HG03520 (cell line): Measurements from ENCODE around the gene ATP5MC3.
"Not testable (repeated sequence)": the region's sequence is repeated elsewhere in the genome, so short reads cannot be mapped to it uniquely, and the experiment has no call there.

Source experiments
- ATAC-seq: cut with Tn5 transposase; IDR thresholded peaks from one replicate; pipeline ENCODE4 v1.9.1; 2021; ENCODE audit warnings: mild to moderate bottlenecking, moderate library complexity; ENCODE audit not compliant: unreplicated experiment

Gene ATP5MC3

DNA sequence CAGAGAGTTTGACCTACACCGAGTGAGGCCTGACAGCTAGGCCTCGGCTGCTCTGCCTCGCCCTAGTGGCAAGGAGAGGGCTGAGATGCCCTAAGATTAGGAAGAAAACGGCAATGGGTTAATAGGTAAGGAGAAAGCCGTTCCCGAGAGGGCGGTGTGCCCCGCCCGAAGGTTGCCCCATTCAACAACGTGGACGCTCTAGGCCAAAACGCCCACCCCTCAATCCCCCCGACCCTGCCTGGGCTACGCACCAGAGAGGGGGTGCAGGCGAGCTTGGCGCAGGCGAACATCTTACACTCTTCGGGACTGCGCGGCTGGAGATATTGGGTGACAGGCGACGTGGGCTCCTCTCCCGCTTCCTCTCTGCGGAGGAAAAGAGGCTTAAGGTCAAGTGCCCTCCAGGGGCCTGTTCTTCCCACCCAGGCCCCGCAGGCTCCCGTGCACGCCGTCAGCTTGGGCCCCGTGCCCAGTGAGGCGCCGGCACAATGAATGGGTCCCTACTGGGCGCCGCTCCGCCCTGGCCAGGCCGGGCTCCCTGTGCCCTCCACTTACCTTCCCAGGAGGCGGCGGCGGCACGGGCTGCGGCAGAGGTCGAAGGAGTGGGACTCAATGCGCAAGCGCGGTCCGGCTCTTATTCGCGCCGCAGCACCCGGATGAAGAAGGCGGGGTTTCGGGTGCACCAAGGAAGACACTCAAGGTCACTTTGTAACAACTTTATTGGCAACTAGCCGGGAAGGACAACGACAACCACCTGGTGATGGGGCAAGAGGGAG is at the start of gene ATP5MC3:
TSS of gene ATP5MC3 (minus strand) at position 607 of the 773 bp plus-strand sequence. CDS start at position 290, 317 bp downstream.
- peak; percentile 79 for ATAC-seq

DNA sequence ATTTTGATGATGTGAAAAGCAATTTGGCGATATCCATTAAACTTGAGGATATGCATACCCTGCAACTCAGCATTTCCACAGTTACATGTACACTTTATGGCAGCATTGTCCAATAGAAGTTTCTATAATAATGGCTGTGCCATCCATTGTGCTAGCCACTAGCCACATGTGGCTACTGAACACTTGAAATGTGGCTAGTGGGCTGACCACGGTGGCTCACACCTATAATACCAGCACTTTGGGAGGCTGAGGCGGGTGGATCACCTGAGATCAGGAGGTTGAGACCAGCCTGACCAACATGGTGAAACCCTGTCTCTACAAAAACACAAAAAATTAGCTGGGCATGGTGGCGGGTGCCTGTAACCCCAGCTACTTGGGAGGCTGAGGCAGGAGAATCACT is 47.1 kb upstream of the ATP5MC3 start:
- not testable (repeated sequence) for ATAC-seq

DNA sequence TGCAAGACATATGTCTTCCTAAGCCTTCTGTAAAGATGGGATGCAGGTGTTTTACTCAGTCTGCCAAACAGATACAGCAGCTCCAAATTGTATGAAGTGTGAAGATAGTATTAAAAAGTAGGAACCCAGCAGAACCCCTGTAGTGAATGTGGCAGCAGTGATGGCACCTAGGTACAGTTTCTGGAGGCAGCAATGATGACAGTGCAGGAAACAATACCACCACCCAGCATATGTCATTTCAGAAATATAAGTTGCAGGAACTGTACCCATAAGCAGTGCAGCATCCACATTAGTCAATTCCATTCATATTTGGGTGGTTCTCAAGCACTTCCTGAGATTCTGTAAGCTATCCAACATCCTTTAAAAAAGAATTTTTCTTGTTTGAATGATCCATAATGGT is 46.7 kb upstream of the ATP5MC3 start:
- ATAC-seq, result no peak

DNA sequence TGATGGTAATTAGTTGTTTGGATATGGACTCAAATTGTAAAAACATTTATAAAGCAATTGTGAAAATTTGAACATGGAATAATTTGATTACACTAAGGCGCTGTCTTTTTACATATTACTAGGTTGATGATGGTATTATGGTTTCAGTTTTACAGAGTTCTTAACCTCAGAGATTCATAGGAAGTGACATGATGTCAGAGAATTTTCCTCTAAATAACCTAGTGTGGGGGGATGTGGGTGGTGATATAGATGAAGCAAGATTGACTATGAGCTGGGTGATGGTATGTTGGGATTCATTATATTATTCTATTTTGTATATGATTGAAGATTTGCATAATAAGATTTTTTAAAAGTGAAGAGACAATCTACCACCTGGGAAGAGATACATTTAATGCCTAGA is 45.9 kb upstream of the ATP5MC3 start:
- no peak for ATAC-seq

DNA sequence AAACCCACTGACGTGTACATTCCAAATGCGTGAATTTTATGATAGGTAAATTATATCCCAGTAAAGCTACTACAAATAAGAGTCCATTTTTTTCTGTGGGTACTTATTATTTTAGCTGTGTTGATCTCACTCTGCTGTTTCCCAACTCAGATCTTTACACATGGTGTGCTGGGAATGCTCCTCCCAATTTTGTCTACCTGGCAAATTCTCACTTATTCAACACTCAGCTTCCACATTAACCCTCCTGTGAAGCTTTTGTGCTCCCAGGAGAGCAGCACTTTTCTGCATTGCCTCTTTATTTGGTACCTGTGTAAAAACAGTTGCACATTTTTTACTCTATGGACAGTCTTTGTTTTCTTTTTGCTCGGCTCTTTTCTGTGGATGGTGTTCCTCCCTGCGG is 38.6 kb upstream of the ATP5MC3 start:
- ATAC-seq, result no peak

DNA sequence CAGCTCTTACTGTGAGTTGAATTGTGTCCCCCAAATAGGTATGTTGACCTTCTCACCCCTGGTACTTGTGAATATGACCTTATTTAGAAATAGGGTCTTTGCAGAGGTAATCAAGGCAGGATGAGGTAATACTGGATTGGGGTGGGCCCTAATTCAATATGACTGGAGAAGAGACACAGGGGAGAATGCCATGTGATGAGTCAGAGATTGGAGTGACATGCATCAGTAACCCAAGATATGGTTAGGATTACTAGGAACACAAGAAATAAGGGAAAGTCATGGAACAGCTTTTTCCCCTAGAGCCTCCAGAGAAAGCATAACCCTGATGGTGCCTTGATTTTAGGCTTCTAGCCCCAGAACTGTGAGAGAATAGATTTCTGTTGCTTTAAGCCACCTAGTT is 37.0 kb upstream of the ATP5MC3 start:
- ATAC-seq, result no peak

DNA sequence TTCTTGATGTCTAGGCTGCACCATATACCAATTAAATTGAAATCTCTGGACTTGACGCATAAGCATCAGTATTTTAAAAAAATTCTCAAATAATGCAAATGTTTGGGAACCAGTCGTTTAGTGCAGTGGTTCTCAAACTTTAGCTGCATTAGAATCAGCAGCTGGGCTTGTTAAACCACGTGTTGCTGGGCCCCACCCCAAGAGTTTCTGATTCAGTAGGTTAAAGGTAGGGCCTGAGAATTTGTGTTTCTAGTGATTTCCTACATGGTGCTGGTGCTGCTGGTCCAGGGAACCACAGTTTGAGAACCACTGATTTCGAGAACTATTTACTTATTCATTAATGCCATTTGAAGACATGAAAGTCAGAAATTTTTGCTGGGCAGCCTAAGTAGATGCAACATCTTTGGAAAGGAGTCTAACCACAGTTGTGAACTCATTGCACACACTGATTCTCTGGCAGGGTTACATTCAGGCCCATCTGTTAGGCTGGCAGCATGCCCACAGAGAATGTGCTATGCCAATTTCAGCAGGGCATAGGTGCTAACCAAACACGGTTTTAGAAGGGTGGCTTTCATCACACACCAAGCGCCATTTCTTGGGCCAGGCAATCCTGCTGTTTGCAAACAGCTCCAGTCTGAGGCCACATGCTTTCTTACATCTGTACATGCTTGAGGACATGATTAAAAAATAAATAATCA is 26.4 kb upstream of the ATP5MC3 start:
- ATAC-seq, result no peak

DNA sequence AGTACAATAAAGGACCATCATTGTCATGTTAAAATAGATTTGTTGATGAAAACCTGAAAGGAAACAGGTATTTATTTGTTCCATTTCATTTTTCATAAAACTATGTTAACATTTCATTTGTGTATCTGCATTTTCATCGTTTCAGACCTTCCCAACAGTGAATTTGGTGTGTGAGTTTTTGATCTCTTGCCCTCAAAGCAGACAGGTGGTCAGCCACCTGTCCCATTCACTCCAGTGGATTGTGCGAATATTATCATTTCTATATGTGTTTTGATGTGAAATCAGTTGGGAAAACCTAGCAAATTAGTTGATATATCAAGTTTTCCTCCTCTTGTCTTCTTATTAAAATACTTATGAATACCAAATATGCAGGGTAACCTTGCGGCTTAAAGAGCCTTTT is 25.4 kb upstream of the ATP5MC3 start:
- ATAC-seq, result no peak

DNA sequence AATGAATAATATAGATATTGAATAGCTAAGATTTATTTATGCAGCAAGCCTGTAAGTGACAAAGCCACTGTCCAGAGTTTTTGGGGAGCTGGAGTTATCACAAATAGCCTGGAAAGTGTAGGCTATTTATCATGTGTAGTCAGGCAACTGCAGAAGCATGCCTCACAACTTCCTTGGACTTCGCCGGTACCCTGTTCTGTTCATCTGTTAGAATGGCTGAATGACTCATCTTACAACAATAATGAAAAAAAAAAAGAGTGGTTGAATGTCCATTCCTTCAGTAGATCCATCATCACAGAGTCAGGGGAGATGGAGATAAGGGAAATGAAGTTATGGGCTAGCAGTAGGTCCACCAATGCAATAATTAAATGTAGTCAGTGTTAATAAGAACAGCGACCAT is 24.0 kb upstream of the ATP5MC3 start:
- no peak for ATAC-seq

DNA sequence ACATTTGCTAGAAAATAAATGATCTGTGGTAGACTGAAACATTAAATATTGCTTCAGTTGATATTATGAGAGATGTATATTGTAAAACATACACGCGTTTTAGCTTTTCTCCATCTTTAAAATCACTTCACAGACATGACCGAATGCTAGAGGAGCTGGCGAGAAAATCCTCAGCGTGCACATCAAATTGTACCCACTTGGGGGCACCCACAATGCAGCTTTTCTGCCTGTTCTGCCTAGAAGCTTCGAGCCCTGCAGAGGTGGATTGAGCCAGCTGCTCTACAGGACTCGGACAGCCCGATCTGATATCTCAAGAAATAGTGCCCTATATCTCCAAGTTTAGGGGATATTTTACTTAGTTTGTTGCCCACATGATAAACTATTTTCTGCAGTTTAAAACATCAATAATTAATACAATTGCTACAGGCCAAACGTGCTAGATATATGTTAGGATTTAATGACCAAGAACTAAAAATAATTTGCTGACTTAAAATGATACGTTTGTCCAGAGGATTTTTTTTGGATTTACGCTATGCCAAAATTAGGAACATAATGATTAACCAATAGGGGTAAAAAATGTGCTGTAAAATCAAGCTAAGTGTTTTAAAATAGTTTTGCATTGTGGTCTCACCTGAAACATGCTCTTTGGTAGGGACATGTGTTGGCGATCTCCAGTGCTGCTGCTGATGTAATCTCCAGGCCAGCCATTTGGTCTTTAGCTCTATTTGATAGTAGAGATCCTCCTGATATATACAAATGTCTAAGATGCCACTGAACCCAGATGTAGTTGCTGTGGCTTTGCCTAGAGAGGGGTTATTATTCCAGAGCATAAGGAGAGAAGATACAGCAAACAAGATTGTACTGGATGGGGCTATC is 22.3 kb upstream of the ATP5MC3 start:
- ATAC-seq, result peak; percentile 88

DNA sequence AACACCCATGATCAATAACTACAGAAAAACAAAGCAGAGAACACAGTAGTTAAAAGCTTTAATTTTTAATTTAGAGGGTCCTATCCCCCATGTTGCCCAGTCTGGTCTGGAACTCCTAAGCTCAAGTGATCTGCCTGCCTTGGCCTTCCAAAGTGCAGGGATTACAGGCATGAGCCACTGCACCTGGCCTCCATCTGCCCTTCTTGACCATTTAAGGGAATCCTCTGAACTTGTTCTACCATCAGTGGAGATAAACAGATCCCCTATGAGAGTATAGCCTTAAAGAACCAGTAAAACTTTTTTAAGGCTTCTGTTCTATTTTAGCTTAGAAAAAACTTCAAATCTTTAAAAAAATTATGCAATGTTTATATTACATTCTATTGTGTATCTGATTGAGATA is 13.5 kb upstream of the ATP5MC3 start:
- ATAC-seq, result no peak

DNA sequence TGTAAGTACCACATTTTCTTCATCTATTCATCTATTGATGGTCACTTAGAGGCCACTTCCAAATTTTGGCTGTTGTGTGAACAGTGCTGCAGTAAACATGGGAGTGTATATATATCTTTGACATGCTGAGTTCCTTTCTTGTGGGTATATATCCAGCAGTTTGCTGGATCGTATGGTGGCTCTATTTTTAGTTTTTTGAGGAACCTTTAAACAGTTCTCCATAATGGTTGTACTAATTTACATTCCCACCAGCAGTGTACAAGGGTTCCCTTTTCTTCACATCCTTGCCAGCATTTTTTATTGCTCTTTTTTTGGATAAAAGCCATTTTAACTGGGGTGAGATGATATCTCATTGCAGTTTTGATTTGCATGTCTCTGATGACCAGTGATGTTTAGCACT is 7.3 kb upstream of the ATP5MC3 start:
- ATAC-seq, result no peak

DNA sequence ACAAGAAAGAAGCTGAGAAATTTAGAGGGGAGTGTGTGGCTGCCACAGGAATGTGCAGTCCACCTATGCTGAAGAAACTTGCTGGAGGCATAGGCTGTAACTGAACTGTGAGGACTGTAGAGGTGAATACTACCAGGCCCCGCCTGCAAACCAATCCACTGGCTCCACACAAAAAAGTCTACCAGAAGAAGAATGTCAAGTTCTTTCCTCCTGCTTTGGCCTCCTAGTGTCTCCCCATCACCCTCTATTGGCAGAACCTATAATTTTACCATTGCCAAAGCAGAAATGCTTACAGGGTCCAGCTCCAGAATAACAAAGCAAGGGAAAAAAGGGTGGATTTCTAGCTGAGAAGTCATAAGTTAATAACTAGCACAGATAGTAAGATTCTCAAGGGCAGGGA is 5.9 kb upstream of the ATP5MC3 start:
- ATAC-seq, result peak; percentile 51

DNA sequence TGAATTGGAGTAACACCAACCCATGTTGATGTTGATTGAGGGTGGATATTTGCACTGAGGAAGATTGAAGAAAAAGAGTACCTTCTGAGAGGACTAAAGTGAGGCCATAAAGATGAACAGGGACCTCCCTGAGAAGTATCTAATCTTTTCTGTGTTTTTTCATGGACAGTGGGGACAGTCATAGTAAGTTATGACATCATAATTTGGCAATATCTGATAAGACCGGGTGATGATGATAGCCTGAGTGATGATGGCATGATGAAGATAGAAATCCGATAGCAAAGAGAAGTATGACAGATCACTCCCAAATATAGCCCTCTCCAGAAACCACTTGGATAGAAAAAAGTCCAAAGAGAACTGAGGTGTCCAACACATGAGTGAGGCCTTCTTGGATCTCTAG is 2.2 kb upstream of the ATP5MC3 start:
- ATAC-seq, result no peak

DNA sequence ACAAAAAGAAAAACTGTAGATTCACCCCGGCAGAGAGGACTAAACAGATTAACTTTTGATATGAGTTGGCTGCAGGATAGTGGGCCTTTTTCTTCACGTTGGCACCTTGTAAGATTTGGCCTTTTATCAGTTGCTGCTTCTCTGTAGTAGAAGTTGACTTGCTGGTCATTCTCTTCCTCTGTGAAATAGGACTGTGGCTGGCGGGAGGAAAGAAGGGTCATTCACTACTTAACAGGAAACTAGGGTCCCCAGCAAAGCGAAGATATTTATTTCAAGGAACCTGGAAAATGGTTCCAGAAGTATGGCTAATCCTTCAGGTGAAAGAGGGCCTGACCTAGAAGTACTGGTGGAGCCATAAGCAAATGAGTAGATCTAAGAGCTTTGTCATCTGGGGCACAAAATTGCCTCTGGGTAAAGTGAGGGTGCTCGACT is 383 bp upstream of the ATP5MC3 start:
- ATAC-seq, result peak; percentile 9

DNA sequence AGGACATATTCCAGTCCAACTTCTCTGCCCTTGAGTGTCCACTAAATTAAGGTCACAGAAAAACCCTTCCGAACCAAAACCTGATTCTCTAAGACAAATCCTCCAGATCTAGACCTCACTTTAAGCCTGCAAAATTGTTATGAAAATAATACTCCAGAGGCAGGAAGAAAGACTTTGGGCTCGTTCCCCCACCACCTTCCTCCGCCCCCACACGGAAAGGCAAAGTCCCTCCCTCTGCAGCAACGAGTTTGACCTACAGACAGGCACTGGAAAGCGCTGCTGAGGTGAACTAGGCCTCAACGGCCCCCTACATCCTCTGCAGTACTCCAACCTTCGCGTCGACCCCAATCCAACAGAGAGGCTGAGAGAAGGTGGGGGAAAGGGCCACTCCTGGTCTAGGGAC is 808 bp downstream of the ATP5MC3 start:
- peak; percentile 35 for ATAC-seq

DNA sequence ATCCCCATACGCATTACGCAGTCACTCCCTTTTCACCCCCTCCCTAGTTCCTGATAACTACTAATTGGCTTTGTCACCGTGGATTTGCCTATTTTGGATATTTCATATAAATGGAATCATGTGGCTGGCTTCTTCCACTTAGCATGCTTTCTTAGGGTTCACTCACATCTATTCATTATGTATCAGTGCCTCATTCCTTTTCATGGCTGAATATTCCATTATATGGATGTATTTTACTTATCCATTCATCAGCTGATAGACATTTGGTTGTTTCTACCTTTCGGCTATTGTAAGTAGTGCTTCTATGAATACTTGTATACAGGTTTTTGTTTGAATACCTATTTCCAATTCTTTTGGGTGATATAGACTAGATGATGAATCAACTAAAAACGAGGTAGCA is 4.9 kb downstream of the ATP5MC3 start:
- no peak for ATAC-seq

DNA sequence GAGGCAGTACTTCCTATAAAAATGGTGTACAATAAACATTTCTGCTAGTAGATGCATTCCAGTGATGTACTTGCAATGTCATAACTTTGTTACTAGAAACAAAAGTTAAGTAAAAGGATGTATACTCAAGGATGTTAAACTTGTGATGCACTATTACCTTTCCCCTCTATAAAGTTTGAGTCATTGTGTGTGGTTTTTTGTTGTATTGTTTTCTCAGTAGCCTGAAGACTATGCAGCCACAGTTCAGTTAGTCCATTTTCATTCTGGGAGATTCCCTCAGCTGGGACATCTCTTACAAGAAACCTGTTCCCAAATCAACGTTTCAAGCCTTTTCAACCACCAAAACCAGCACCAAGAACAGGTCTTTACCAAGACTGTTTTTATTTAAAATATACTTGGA is 5.6 kb downstream of the ATP5MC3 start:
- no peak for ATAC-seq

DNA sequence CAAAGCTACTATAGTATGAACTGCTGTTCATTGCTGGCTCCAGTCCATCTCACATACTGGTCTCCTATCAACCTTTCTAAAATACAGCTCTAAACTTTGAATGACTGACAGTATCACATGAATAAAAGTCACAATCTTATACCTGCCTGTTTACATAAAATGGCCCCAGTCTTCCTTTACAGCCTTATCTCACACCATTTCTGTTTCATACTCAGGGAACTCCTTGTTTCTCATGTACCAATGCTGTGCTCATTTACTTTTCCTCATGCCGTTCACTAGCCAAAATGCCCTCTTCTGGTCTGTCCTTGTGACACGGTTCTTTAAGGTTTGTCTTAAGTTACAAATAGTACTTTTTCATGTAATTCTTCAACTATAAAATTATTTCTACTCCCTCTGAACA is 6.2 kb downstream of the ATP5MC3 start:
- no peak for ATAC-seq

DNA sequence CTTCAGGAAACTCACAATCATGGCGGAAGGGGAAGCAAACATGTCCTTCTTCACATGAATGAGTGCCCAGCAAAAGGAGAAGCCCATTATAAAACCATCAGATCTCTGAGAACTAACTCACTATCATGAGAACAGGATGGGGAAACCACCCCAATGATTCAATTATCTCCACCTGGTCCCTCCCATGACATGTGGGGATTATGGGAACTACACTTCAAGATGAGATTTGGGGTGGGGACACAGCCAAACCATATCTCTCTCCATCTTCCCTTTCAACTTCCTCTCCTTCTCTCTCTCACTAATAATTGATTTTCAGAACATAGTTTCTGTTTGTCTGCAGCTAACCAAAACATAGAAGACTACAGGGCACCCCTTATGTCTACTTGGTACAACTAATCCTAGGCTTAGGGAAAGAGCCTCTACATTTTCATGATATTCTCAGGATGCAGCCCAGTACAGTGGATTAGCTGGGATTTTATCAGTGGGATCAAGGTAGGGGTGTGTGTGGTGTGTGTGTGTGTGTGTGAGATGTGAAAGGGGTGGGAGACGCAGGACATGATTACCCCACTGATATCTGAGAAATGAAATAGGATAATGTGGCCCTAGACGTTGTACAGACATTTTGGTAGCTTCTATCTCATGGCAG is 10.7 kb downstream of the ATP5MC3 start:
- ATAC-seq, result no peak

DNA sequence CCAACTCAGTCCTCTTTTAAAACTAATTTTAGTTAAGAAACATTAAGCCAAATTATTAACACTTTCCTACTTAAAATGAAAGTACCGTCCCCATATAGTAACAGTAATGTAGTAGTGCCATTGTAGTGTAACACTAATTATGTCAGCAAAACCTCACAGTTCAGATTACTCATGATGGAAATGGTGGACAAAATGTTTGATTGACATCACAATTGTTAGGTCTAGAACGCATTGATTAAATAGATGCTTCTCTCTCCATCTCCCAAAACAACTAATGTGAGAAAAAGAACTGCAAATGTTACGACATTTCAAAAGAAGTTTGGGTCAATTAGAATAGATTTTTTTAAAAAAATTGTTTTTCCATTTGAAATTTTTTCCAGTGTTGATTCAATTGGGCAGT is 12.3 kb downstream of the ATP5MC3 start:
- no peak for ATAC-seq
